ENCODE results near the gene PRCP.

The PRCP gene

DNA sequence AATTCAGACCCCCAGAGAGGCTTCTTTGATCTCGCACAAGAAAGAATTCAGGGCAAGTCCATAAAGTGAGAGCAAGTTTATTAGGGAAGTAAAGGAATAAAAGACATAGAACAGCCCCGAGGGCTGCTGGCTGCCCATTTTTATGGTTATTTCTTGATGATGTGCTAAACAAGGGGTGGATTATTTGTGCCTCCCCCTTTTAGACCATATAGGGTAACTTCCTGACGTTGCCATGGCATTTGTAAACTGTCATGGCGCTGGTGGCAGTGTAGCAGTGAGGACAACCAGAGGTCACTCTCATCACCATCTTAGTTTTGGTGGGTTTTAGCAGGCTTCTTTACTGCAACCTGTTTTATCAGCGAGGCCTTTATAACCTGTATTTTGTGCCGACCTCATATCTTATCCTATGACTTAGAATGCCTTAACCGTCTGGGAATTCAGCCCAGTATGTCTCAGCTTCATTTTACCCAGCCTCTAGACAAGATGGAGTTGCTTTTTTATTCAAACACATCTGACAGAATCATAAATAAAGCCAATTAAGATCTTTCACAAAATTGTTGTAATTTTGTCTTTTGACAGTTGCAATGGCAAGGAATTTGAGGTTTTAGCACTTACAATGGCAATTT lies 8.9 kb upstream of the PRCP start:
- TF ChIP-seq SIN3A (IDR thresholded peaks at IDR 0.05; ENCODE audit: borderline replicate concordance, insufficient read depth, low read length): no peak
- no peak for TF ChIP-seq TAF1 (IDR thresholded peaks at IDR 0.05; ENCODE audit: borderline replicate concordance, insufficient read depth, low read length)
- no peak for TF ChIP-seq POLR2AphosphoS5 (IDR thresholded peaks at IDR 0.05; ENCODE audit: low read depth, low read length)
- TF ChIP-seq, protein P1, sequence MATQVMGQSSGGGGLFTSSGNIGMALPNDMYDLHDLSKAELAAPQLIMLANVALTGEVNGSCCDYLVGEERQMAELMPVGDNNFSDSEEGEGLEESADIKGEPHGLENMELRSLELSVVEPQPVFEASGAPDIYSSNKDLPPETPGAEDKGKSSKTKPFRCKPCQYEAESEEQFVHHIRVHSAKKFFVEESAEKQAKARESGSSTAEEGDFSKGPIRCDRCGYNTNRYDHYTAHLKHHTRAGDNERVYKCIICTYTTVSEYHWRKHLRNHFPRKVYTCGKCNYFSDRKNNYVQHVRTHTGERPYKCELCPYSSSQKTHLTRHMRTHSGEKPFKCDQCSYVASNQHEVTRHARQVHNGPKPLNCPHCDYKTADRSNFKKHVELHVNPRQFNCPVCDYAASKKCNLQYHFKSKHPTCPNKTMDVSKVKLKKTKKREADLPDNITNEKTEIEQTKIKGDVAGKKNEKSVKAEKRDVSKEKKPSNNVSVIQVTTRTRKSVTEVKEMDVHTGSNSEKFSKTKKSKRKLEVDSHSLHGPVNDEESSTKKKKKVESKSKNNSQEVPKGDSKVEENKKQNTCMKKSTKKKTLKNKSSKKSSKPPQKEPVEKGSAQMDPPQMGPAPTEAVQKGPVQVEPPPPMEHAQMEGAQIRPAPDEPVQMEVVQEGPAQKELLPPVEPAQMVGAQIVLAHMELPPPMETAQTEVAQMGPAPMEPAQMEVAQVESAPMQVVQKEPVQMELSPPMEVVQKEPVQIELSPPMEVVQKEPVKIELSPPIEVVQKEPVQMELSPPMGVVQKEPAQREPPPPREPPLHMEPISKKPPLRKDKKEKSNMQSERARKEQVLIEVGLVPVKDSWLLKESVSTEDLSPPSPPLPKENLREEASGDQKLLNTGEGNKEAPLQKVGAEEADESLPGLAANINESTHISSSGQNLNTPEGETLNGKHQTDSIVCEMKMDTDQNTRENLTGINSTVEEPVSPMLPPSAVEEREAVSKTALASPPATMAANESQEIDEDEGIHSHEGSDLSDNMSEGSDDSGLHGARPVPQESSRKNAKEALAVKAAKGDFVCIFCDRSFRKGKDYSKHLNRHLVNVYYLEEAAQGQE (IDR thresholded peaks at IDR 0.05; ENCODE audit: insufficient read depth in 1 of 2, low read depth in 2 of 2, low read length in 2 of 2): no peak
- TF ChIP-seq FOXP2 (optimal IDR thresholded peaks at IDR 0.05; ENCODE audit: borderline replicate concordance, extremely low read depth, extremely low read length, insufficient read depth): no peak

DNA sequence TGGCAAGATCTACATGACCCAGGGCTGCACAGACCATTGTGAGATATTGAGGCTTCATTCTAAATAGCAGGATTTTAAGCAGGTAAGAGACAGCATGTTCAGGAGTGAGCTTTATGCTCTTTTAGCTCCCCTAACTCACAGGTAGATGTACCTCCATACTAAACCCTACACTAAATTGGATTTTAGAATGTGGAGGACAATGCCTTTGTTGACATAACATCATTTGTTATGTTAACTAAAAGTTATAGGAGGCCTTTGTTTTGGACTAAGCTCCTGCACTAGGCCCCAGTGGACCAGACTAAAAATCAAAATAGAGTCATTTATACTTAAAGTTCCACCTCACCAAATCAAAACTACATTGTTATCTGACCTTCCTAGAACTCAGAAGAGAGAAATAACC lies 8.1 kb upstream of the PRCP start:
- TF ChIP-seq, protein P1 (IDR thresholded peaks at IDR 0.05; ENCODE audit: insufficient read depth in 1 of 2, low read depth in 2 of 2, low read length in 2 of 2): no peak
- no peak for TF ChIP-seq POLR2AphosphoS5 (IDR thresholded peaks at IDR 0.05; ENCODE audit: low read depth, low read length)
- TF ChIP-seq TAF1 (IDR thresholded peaks at IDR 0.05; ENCODE audit: borderline replicate concordance, insufficient read depth, low read length): no peak
- TF ChIP-seq SIN3A (IDR thresholded peaks at IDR 0.05; ENCODE audit: borderline replicate concordance, insufficient read depth, low read length): no peak

DNA sequence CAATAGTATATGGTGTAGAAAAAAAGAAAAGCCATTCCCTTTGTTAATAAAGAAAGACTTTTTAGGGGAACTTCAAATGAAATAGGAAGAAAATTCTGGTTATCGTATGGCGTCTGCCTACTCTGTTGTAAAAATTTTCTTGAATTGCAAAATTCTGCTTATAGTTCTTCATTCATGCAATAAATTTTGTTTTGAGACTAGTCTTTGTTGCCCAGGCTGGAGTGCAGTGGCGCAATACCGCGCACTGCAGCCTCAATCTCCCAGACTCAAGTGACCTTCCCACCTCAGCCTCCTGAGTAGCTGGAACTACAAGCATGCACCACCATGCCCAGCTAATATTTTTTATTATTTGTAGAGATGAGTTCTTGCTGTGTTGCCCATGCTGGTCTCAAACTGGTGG lies 7.1 kb upstream of the PRCP start:
- TF ChIP-seq, protein P1 (IDR thresholded peaks at IDR 0.05; ENCODE audit: insufficient read depth in 1 of 2, low read depth in 2 of 2, low read length in 2 of 2): no peak
- TF ChIP-seq FOXP2 (optimal IDR thresholded peaks at IDR 0.05; ENCODE audit: borderline replicate concordance, extremely low read depth, extremely low read length, insufficient read depth) (no peak), POLR2AphosphoS5 (IDR thresholded peaks at IDR 0.05; ENCODE audit: low read depth, low read length) (no peak), SIN3A (IDR thresholded peaks at IDR 0.05; ENCODE audit: borderline replicate concordance, insufficient read depth, low read length) (no peak)

DNA sequence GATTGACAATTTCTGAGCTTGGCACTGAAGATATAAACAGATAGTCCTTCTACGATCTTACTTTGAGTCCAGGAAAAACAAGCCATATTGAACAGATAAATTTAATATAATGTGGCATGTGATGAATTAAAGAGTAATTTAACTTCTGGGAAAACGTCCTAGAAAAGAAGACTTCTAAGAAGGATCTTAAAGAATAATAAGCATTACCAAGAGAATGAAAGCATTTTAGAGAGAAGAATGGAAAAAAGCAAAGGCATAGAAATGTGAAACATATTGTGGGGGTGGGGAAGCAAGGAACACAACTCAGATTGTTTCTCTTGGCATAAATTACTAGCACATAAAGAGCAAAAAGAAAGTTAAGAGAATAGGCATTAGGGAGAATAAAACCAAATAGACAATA lies 6.7 kb upstream of the PRCP start:
- TF ChIP-seq FOXP2 (optimal IDR thresholded peaks at IDR 0.05; ENCODE audit: borderline replicate concordance, extremely low read depth, extremely low read length, insufficient read depth) (no peak), POLR2AphosphoS5 (IDR thresholded peaks at IDR 0.05; ENCODE audit: low read depth, low read length) (no peak), SIN3A (IDR thresholded peaks at IDR 0.05; ENCODE audit: borderline replicate concordance, insufficient read depth, low read length) (no peak), TAF1 (IDR thresholded peaks at IDR 0.05; ENCODE audit: borderline replicate concordance, insufficient read depth, low read length) (no peak)
- TF ChIP-seq, protein P1 (IDR thresholded peaks at IDR 0.05; ENCODE audit: insufficient read depth in 1 of 2, low read depth in 2 of 2, low read length in 2 of 2): no peak

- TF ChIP-seq POLR2AphosphoS5 (IDR thresholded peaks at IDR 0.05; ENCODE audit: low read depth, low read length): no peak
Observed at GRCh38 chr11:82906236-82906635, 6.0 kb upstream of the PRCP start.
